Osteoblast (primary cell): Measurements from ENCODE around the gene MAP3K7. TPM values are rescaled to one million over a fixed set of nuclear protein-coding genes. Genes with fewer than 3 reads are reported as not detected.

ENCODE experiments used
- DNase-seq: peaks from one replicate; pipeline ENCODE4 v3.0.0; 2011; ENCODE audit warnings: low spot score, mixed read lengths; ENCODE audit not compliant: insufficient read length; ENCODE audit errors: missing footprints
- H2AFZ ChIP-seq: 2 replicates; pipeline ENCODE4 v1.6.0; 2011; ENCODE audit warnings: mild to moderate bottlenecking, low read length
- H3K27ac ChIP-seq: 2 replicates; pipeline ENCODE4 v1.5.1; 2011; ENCODE audit warnings: mild to moderate bottlenecking, low read depth, low read length, moderate library complexity
- H3K27me3 ChIP-seq: 2 replicates; pipeline ENCODE4 v1.6.0; 2012; ENCODE audit warnings: mild to moderate bottlenecking, control low read depth, inconsistent platforms, low read length, moderate library complexity; ENCODE audit not compliant: insufficient read depth
- H3K36me3 ChIP-seq: 2 replicates; pipeline ENCODE4 v1.5.1; 2011; ENCODE audit warnings: mild to moderate bottlenecking, low read length, control low read depth, moderate library complexity; ENCODE audit not compliant: insufficient read depth
- H3K4me1 ChIP-seq: 2 replicates; pipeline ENCODE4 v1.5.1; 2011; ENCODE audit warnings: mild to moderate bottlenecking, low read length, control low read depth, moderate library complexity; ENCODE audit not compliant: insufficient read depth
- H3K4me2 ChIP-seq: 2 replicates; pipeline ENCODE4 v1.6.0; 2011; ENCODE audit warnings: mild to moderate bottlenecking, low read length; ENCODE audit not compliant: insufficient read depth
- H3K4me3 ChIP-seq: fragments of 200-600 bp; sonication (generic); 3 replicates; pipeline ENCODE4 v1.5.1; 2012; ENCODE audit warnings: mild to moderate bottlenecking, low read length, inconsistent platforms; ENCODE audit not compliant: insufficient read depth
- H3K79me2 ChIP-seq: 2 replicates; pipeline ENCODE4 v1.6.0; 2012; ENCODE audit warnings: mild to moderate bottlenecking, low read length, control low read depth, inconsistent platforms; ENCODE audit not compliant: insufficient read depth
- H3K9me3 ChIP-seq: 2 replicates; pipeline ENCODE4 v1.5.1; 2011; ENCODE audit warnings: low read depth, low read length, control low read depth
- H4K20me1 ChIP-seq: 2 replicates; pipeline ENCODE4 v1.6.0; 2012; ENCODE audit warnings: mild to moderate bottlenecking, low read length, control low read depth; ENCODE audit not compliant: insufficient read depth
- CTCF ChIP-seq: IDR thresholded peaks from 2 replicates; pipeline ENCODE4 v1.5.1; 2011; ENCODE audit warnings: mild to moderate bottlenecking, low read depth, low read length, moderate library complexity; ENCODE audit errors: extremely low read depth
- total RNA-seq: library from RNA; depleted of rRNA; stranded (reverse); fragments of >200 nt; gene quantifications from 2 replicates; pipeline ENCODE4 v1.2.3, GENCODE V29; 2012

The MAP3K7 gene
- total RNA-seq, 1 donor: 38.4 TPM

DNA sequence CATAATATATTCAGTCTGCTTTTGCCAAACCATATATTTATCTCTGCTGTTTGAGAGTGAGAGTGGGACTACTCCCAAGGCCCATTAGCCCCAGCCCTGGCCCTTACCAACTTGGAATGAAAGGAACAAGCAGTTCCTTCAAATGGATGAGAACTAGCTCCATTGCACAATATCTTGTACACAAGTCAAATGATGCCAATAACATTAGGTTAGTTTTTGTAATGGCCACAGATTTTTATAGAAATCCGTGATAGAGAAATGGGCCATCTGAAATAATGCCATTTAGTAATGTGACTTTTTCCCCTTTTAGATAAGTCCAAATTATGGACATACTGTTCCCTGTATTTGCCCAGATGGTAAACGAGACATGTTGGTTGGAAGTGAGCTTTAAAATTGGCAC lies 117.0 kb downstream of the MAP3K7 start:
- H3K4me1 ChIP-seq: peaks cover 4% of the 10 kb centered on the region
- no peak overlapping the region for H3K4me2 ChIP-seq
- H3K36me3 ChIP-seq: no peaks in the 10 kb centered on the region
- no peaks in the 10 kb centered on the region for H4K20me1 ChIP-seq
- no peak overlapping the region for H2AFZ ChIP-seq
- peaks cover 9% of the 10 kb centered on the region for H3K27me3 ChIP-seq
- no peak for TF ChIP-seq CTCF
- no peak overlapping the region for H3K27ac ChIP-seq
- H3K4me3 ChIP-seq: no peak overlapping the region
- no peaks in the 10 kb centered on the region for H3K9me3 ChIP-seq
- H3K79me2 ChIP-seq: no peaks in the 10 kb centered on the region
- no peak for DNase-seq

DNA sequence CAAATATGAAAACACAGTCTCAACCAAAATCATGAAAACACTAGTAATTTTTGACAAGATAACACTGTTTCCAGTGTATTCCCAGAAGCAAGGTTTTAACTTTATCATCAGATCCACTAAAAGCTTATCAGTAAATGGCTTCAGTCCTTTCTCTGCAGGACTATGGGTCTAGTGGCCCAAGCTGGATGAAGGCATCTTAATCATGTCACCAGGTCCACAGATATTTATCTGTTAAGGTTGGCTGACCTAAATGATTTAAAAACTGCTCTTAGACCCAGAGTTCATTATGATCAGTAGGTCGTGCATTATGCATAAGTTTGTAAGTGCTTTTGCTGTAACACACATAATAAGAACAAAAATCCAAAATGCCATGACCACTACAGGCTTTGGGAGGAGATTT lies 118.0 kb downstream of the MAP3K7 start:
- H3K4me2 ChIP-seq: no peak overlapping the region
- no peaks in the 10 kb centered on the region for H4K20me1 ChIP-seq
- no peak for DNase-seq
- no peaks in the 10 kb centered on the region for H3K36me3 ChIP-seq
- no peak overlapping the region for H3K27ac ChIP-seq
- no peak for TF ChIP-seq CTCF
- H3K4me1 ChIP-seq: peaks cover 4% of the 10 kb centered on the region
- no peak overlapping the region for H3K4me3 ChIP-seq
- H3K9me3 ChIP-seq: no peaks in the 10 kb centered on the region
- H2AFZ ChIP-seq: no peak overlapping the region
- H3K79me2 ChIP-seq: no peaks in the 10 kb centered on the region
- peaks cover 7% of the 10 kb centered on the region for H3K27me3 ChIP-seq

DNA sequence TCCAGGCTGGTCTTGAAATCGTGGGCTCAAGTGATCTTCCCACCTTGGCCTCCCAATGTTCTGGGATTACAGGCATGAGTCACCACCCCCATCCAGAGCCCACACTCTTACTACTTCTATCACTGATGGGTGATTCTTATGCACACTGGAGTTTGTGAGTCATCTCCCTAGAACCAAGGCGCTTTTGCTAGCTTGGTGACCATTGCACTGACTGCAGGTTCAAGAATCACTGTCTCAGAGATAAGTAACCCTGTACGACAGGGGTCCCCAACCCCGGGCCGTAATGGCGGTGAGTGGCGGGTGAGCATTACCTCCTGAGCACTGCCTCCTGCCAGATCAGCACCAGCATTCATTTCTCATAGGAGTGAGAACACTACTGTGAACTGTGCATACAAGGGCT lies 118.8 kb downstream of the MAP3K7 start:
- Histone ChIP-seq H3K27me3 (peaks cover 7% of the 10 kb centered on the region), H4K20me1 (no peaks in the 10 kb centered on the region), H3K4me3 (no peak overlapping the region), H2AFZ (no peak overlapping the region), H3K4me1 (peaks cover 4% of the 10 kb centered on the region), H3K9me3 (no peaks in the 10 kb centered on the region), H3K79me2 (no peaks in the 10 kb centered on the region), H3K27ac (no peak overlapping the region), H3K4me2 (no peak overlapping the region), H3K36me3 (no peaks in the 10 kb centered on the region)
- TF ChIP-seq CTCF: no peak
- peak; percentile 52 for DNase-seq

DNA sequence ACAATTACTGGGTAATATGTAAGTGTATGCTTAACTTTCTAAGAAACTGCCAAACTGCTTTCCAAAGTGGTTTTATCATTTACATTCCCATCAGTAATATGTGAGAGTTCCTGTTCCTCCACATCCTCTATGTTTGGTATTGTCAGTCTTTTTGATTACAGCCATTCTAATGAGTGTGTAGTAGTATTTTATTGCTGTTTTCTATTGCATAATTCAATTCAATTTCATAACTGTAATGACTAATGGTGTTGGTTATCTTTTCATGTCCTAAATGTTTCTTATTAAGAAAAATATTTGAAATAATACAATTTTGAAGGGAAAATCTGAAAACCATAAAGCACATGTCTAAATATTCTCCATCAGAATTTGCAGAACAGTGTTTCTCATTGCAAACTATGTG lies 119.3 kb downstream of the MAP3K7 start:
- no peaks in the 10 kb centered on the region for H3K9me3 ChIP-seq
- H3K27me3 ChIP-seq: peaks cover 7% of the 10 kb centered on the region
- TF ChIP-seq CTCF: no peak
- no peaks in the 10 kb centered on the region for H3K79me2 ChIP-seq
- no peaks in the 10 kb centered on the region for H4K20me1 ChIP-seq
- no peak overlapping the region for H2AFZ ChIP-seq
- H3K27ac ChIP-seq: no peak overlapping the region
- H3K36me3 ChIP-seq: no peaks in the 10 kb centered on the region
- no peak overlapping the region for H3K4me3 ChIP-seq
- no peak overlapping the region for H3K4me2 ChIP-seq
- no peak for DNase-seq
- peaks cover 4% of the 10 kb centered on the region for H3K4me1 ChIP-seq
